IMR-90 (cell line): ENCODE measurements around the gene YJEFN3. TPM values are rescaled to one million over a fixed set of nuclear protein-coding genes. Genes with fewer than 3 reads are reported as not detected.

Experiments used
- ATAC-seq: fragments of 200-7000 bp; cut with Tn5 transposase; 2 replicates; pipeline ENCODE4 v1.9.1; 2020; ENCODE audit warnings: low read depth, mild to moderate bottlenecking, moderate library complexity
- BruUV-seq: library from RNA; stranded (reverse); fragments of 400-500 nt; replicated peaks from 2 replicates; lab custom pipeline; 2021; lab: Mats Ljungman, UMichigan
- CTCF ChIA-PET: fragments of 300-600 bp; formaldehyde crosslinking; extraction: SDS; loops from one replicate; lab custom pipeline; 2021; ENCODE audit warnings: antibody characterized with exemption; lab: Yijun Ruan, JAX
- POLR2A ChIA-PET: fragments of 300-600 bp; sonication (Branson Sonifier 250); formaldehyde crosslinking; loops from one replicate; lab custom pipeline; 2022; ENCODE audit warnings: antibody characterized with exemption; ENCODE audit not compliant: unreplicated experiment; lab: Charles Lee
- DNase-seq: peaks from one replicate; pipeline ENCODE4 v3.0.0; 2013
- H2AFZ ChIP-seq: replicated peaks from 2 replicates; pipeline ENCODE3; 2013; ENCODE audit warnings: low read length, mild to moderate bottlenecking; ENCODE audit not compliant: poor library complexity
- H2AK5ac ChIP-seq: 2 replicates; pipeline ENCODE4 v1.6.1; 2013; ENCODE audit warnings: low read depth, low read length, inconsistent platforms
- H2AK9ac ChIP-seq: replicated peaks from 2 replicates; pipeline ENCODE3; 2013; ENCODE audit warnings: mild to moderate bottlenecking, low read depth, low read length, moderate library complexity; ENCODE audit not compliant: poor library complexity
- H2BK120ac ChIP-seq: 2 replicates; pipeline ENCODE4 v1.6.1; 2013; ENCODE audit warnings: low read depth, low read length, inconsistent platforms
- H2BK15ac ChIP-seq: 3 replicates; pipeline ENCODE4 v1.6.1; 2013; ENCODE audit warnings: low read depth, low read length, inconsistent platforms
- H2BK20ac ChIP-seq: 2 replicates; pipeline ENCODE4 v1.6.1; 2013; ENCODE audit warnings: low read depth, mild to moderate bottlenecking, inconsistent platforms, low read length, moderate library complexity
- H2BK5ac ChIP-seq: 2 replicates; pipeline ENCODE4 v1.6.1; 2013; ENCODE audit warnings: mild to moderate bottlenecking, low read depth, low read length, inconsistent platforms; ENCODE audit not compliant: poor library complexity, severe bottlenecking
- H3K14ac ChIP-seq: replicated peaks from 2 replicates; pipeline ENCODE4 v1.6.1; 2013; ENCODE audit warnings: low read depth, low read length, inconsistent platforms
- H3K18ac ChIP-seq: 2 replicates; pipeline ENCODE4 v1.6.1; 2013; ENCODE audit warnings: low read depth, low read length, control low read depth
- H3K23ac ChIP-seq: 2 replicates; pipeline ENCODE4 v1.6.1; 2013; ENCODE audit warnings: low read depth, low read length, inconsistent platforms
- H3K27ac ChIP-seq: 2 replicates; pipeline ENCODE4 v1.5.1; 2013; ENCODE audit warnings: mild to moderate bottlenecking, control low read depth, low read length; ENCODE audit not compliant: insufficient read depth
- H3K27me3 ChIP-seq: 2 replicates; pipeline ENCODE4 v1.6.1; 2013; ENCODE audit warnings: low read length; ENCODE audit not compliant: control insufficient read depth, insufficient read depth
- H3K36me3 ChIP-seq: 2 replicates; pipeline ENCODE4 v1.6.1; 2013; ENCODE audit warnings: low read length, mixed read lengths; ENCODE audit not compliant: control insufficient read depth, insufficient read depth
- H3K4ac ChIP-seq: 2 replicates; pipeline ENCODE4 v1.6.1; 2013; ENCODE audit warnings: low read depth, low read length, inconsistent platforms
- H3K4me1 ChIP-seq: 2 replicates; pipeline ENCODE4 v1.6.1; 2013; ENCODE audit warnings: low read length, mixed read lengths; ENCODE audit not compliant: control insufficient read depth, insufficient read depth
- H3K4me2 ChIP-seq: 2 replicates; pipeline ENCODE4 v1.6.1; 2013; ENCODE audit warnings: low read depth, mild to moderate bottlenecking, control low read depth, low read length, moderate library complexity
- H3K4me3 ChIP-seq: 2 replicates; pipeline ENCODE4 v1.5.1; 2013; ENCODE audit warnings: low read depth, mild to moderate bottlenecking, control low read depth, low read length, moderate library complexity; ENCODE audit not compliant: insufficient read depth
- H3K56ac ChIP-seq: 2 replicates; pipeline ENCODE4 v1.6.1; 2013; ENCODE audit warnings: low read length, inconsistent platforms; ENCODE audit not compliant: insufficient read depth; ENCODE audit errors: extremely low read depth
- H3K79me1 ChIP-seq, 2 experiments: 2 replicates each; pipeline ENCODE4 v1.6.1; 2013; ENCODE audit warnings: low read length in 2 of 2, inconsistent platforms in 1 of 2, low read depth in 1 of 2
- H3K9ac ChIP-seq: 2 replicates; pipeline ENCODE4 v1.6.1; 2013; ENCODE audit warnings: low read depth, low read length, control low read depth
- H3K9me1 ChIP-seq: 2 replicates; pipeline ENCODE4 v1.6.1; 2013; ENCODE audit warnings: low read length, inconsistent platforms; ENCODE audit not compliant: insufficient read depth
- H3K9me3 ChIP-seq: 2 replicates; pipeline ENCODE4 v1.6.1; 2013; ENCODE audit warnings: low read length; ENCODE audit not compliant: control insufficient read depth, insufficient read depth
- H4K20me1 ChIP-seq: 2 replicates; pipeline ENCODE4 v1.6.1; 2013; ENCODE audit warnings: low read length, inconsistent platforms; ENCODE audit not compliant: insufficient read depth
- H4K5ac ChIP-seq: 2 replicates; pipeline ENCODE4 v1.6.1; 2013; ENCODE audit warnings: mild to moderate bottlenecking, low read depth, low read length, control low read depth
- H4K8ac ChIP-seq, 2 experiments: 2 replicates each; pipeline ENCODE4 v1.6.1; 2013; ENCODE audit warnings: low read depth in 2 of 2, low read length in 2 of 2, control low read depth in 1 of 2, inconsistent platforms in 1 of 2
- H4K91ac ChIP-seq: 2 replicates; pipeline ENCODE4 v1.6.1; 2013; ENCODE audit warnings: low read depth, low read length, inconsistent platforms; ENCODE audit not compliant: insufficient read depth
- BHLHE40 ChIP-seq: fragments of 150-350 bp; IDR thresholded peaks from 2 replicates; pipeline ENCODE4 v1.6.1; 2016; ENCODE audit warnings: mild to moderate bottlenecking, low read depth, low read length
- CHD1 ChIP-seq: IDR thresholded peaks from 2 replicates; pipeline ENCODE4 v1.6.1; 2012; ENCODE audit warnings: low read depth, low read length, improper control_type of control experiment
- FOS ChIP-seq: fragments of 150-350 bp; IDR thresholded peaks from 2 replicates; pipeline ENCODE4 v1.6.1; 2016; ENCODE audit warnings: low read depth, low read length
- MAFK ChIP-seq: IDR thresholded peaks from 2 replicates; pipeline ENCODE4 v1.6.1; 2012; ENCODE audit warnings: low read depth, low read length, improper control_type of control experiment
- MAZ ChIP-seq: IDR thresholded peaks from 2 replicates; pipeline ENCODE4 v1.6.1; 2012; ENCODE audit warnings: low read depth, mild to moderate bottlenecking, low read length, improper control_type of control experiment, moderate library complexity, borderline replicate concordance
- NFE2L2 ChIP-seq: fragments of 150-350 bp; IDR thresholded peaks from 2 replicates; pipeline ENCODE4 v1.6.1; 2016; ENCODE audit warnings: low read depth, mild to moderate bottlenecking, low read length
- POLR2A ChIP-seq: IDR thresholded peaks from 2 replicates; pipeline ENCODE4 v1.6.1; 2012; ENCODE audit warnings: mild to moderate bottlenecking, low read depth, low read length
- RAD21 ChIP-seq: IDR thresholded peaks from 2 replicates; pipeline ENCODE4 v1.6.1; 2012; ENCODE audit warnings: low read length, improper control_type of control experiment
- RCOR1 ChIP-seq: IDR thresholded peaks from 2 replicates; pipeline ENCODE4 v1.6.1; 2012; ENCODE audit warnings: mild to moderate bottlenecking, low read length, improper control_type of control experiment; ENCODE audit not compliant: insufficient replicate concordance
- RFX5 ChIP-seq: IDR thresholded peaks from 2 replicates; pipeline ENCODE4 v1.8.0; 2012; ENCODE audit warnings: low read depth, mild to moderate bottlenecking, low read length, moderate library complexity
- WGBS, 2 experiments: methylation state at CpG; one replicate each; pipeline versions ENCODE4 v1.1.5 to v1.1.7; 2013; ENCODE audit warnings: missing lambda C conversion rate in 2 of 2; ENCODE audit not compliant: insufficient read length in 1 of 2; ENCODE audit errors: extremely low coverage in 2 of 2; 5-methylcytosine and 5-hydroxymethylcytosine counted together
- dilution Hi-C: fragments of 300-500 bp; cut with HindIII; formaldehyde crosslinking; loops from one replicate; pipeline ENCODE4 v1.14.3; 2018; ENCODE audit warnings: low sequenced_read_pairs; ENCODE audit not compliant: unreplicated experiment
- in situ Hi-C: fragments of 300-500 bp; cut with MboI; formaldehyde crosslinking; loops from 3 replicates; pipeline ENCODE4 v1.14.3; 2019; ENCODE audit warnings: low sequenced_read_pairs, inconsistent platforms, mixed read lengths
- intact Hi-C: fragments of 100-400 bp; cut with micrococcal nuclease; formaldehyde crosslinking; loops from 2 replicates; pipeline ENCODE4 v1.10.0; 2022
- polyA plus RNA-seq, 3 experiments: library from polyadenylated mRNA; depleted of rRNA; stranded (reverse); fragments of >200 nt; gene quantifications; 2 replicates each; pipeline ENCODE4 v1.2.3, GENCODE V29; 2012; ENCODE audit warnings: low replicate concordance in 1 of 3
- total RNA-seq: library from RNA; depleted of rRNA; stranded (reverse); fragments of >200 nt; gene quantifications from 2 replicates; pipeline ENCODE4 v1.2.3, GENCODE V29; 2012
- TF ChIP-seq, protein P1 (sequence below): fragments of 150-350 bp; IDR thresholded peaks from 2 replicates; pipeline ENCODE4 v1.6.1; 2016; ENCODE audit warnings: low read depth, mild to moderate bottlenecking, low read length, moderate library complexity, borderline replicate concordance
- TF ChIP-seq, protein P2 (sequence below): conservative IDR thresholded peaks from 2 replicates; pipeline ENCODE4 v1.5.1; 2012; ENCODE audit warnings: mild to moderate bottlenecking, low read depth, low read length, improper control_type of control experiment
- TF ChIP-seq, protein P3 (sequence below): fragments of 150-350 bp; IDR thresholded peaks from 2 replicates; pipeline ENCODE4 v1.6.1; 2017; ENCODE audit warnings: mild to moderate bottlenecking, antibody characterized with exemption, low read length, low read depth

YJEFN3 gene
- total and polyA plus RNA-seq, 2 of the 4 experiments (the other 2 are of a cell fraction) = 0.72 to 4.0 TPM

DNA sequence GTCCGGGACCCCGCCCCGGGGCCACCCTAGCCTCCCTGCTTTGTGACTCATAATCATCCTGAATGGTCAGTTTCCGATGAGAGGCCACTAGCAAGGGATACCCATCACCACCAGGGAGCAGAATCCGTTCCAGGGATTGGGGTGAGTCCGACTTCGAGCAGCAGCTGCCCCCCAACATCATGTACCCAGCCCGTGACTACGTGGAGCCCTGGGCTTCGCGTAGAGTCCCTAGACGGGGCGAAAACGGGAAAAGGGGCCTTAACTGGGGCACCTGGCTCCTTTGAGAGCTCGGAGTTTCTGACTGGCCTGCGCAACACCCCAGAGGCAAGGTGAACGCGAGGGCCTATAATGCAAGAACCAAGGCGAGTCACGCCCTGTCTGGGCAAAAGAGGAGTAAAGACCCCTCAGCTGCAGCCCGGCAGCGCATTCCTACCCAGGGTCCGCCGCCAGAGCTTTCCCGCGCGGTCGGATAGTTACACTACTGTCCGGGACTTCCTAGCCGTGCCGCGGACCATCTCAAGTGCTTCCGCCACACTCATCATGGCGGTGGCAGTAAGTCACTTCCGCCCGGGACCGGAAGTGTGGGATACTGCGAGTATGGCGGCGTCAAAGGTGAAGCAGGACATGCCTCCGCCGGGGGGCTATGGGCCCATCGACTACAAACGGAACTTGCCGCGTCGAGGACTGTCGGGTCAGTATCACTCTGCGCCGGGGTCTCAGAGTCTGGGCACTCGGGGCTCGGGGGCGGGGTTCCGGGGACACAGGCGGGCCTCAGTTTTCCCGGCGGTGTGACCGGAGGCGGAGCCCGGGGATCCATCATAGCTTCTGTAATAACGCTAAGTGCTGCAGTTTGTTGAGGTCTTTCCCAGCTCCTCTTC, 12.8 kb upstream of the YJEFN3 start, which contains the start of gene NDUFA13:
TSS of gene NDUFA13 (plus strand) at position 584 of the 878 bp plus-strand sequence. CDS start at position 598, 14 bp downstream.
- Histone ChIP-seq H3K23ac (peak within 1 kb of the TSS; percentile 87), H3K14ac (peak within 1 kb of the TSS; percentile 92), H4K91ac (peak within 1 kb of the TSS; percentile 82), H3K56ac (peak within 1 kb of the TSS; percentile 79), H2AK5ac (peak within 1 kb of the TSS; percentile 89), H3K4me3 (peak within 1 kb of the TSS; percentile 60), H3K4me1 (peaks cover 5% of the 10 kb centered on the region; the same call in 1 of the 2 replicates), H3K27me3 (no peaks in the 10 kb centered on the region), H2AK9ac (peak within 1 kb of the TSS; percentile 98), H4K20me1 (peaks cover 4% of the 10 kb centered on the region; the same call in 1 of the 2 replicates), H3K4me2 (peak within 1 kb of the TSS; percentile 81), H2BK20ac (no peak within 1 kb of the TSS), H2BK5ac (peak within 1 kb of the TSS; percentile 68), H3K79me1 (peaks cover 22 to 57% of the 10 kb centered on the region in 2 experiments), H3K18ac (peak within 1 kb of the TSS; percentile 63), H3K9me3 (0 out of 2 replicates have a peak, but pooled peaks cover 3% of the 10 kb centered on the region), H4K8ac (peak within 1 kb of the TSS; percentile 98), H3K9me1 (peaks cover under 1% of the 10 kb centered on the region; the same call in 1 of the 2 replicates), H3K27ac (peak within 1 kb of the TSS; percentile 81), H3K36me3 (peaks cover 9% of the 10 kb centered on the region), H3K9ac (peak within 1 kb of the TSS; percentile 84), H2BK15ac (no peak within 1 kb of the TSS; the same call in 1 of the 3 replicates), H2AFZ (peak within 1 kb of the TSS; percentile 99), H3K4ac (peak within 1 kb of the TSS; percentile 94), H2BK120ac (peak within 1 kb of the TSS; percentile 71; the same call in 1 of the 2 replicates), H4K5ac (peak within 1 kb of the TSS; percentile 88)
- dilution Hi-C loops = no loop called here
- 6% methylated on average over 41 of the region's 61 CpGs; no CpG with 5 or more reads in 1 of the 2 experiments for WGBS, 2 experiments
- in situ Hi-C loops = no loop called here
- POLR2A ChIA-PET = no interaction called here
- intact Hi-C loops = no loop called here
- BruUV-seq = no TSS peak
- DNase-seq (peak; percentile 90), ATAC-seq (peak; percentile 92)
- CTCF ChIA-PET = interaction anchor here (0.8 kb wide), 1 partner anchor 38 kb away, joined by 3 read pairs; no protein-coding TSS in a partner anchor
- TF ChIP-seq MAZ (0 out of 2 replicates have a peak, but pooled peaks have one; percentile 15), FOS (no peak), BHLHE40 (no peak; the same call in 1 of the 2 replicates), CHD1 (no peak), NFE2L2 (no peak), RFX5 (no peak), RCOR1 (no peak), POLR2A (peak; percentile 72), MAFK (no peak), RAD21 (no peak)
- TF ChIP-seq, protein P1, sequence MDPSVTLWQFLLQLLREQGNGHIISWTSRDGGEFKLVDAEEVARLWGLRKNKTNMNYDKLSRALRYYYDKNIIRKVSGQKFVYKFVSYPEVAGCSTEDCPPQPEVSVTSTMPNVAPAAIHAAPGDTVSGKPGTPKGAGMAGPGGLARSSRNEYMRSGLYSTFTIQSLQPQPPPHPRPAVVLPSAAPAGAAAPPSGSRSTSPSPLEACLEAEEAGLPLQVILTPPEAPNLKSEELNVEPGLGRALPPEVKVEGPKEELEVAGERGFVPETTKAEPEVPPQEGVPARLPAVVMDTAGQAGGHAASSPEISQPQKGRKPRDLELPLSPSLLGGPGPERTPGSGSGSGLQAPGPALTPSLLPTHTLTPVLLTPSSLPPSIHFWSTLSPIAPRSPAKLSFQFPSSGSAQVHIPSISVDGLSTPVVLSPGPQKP = 0 out of 2 replicates have a peak, but pooled peaks have one; percentile 62
- TF ChIP-seq, protein P2, sequence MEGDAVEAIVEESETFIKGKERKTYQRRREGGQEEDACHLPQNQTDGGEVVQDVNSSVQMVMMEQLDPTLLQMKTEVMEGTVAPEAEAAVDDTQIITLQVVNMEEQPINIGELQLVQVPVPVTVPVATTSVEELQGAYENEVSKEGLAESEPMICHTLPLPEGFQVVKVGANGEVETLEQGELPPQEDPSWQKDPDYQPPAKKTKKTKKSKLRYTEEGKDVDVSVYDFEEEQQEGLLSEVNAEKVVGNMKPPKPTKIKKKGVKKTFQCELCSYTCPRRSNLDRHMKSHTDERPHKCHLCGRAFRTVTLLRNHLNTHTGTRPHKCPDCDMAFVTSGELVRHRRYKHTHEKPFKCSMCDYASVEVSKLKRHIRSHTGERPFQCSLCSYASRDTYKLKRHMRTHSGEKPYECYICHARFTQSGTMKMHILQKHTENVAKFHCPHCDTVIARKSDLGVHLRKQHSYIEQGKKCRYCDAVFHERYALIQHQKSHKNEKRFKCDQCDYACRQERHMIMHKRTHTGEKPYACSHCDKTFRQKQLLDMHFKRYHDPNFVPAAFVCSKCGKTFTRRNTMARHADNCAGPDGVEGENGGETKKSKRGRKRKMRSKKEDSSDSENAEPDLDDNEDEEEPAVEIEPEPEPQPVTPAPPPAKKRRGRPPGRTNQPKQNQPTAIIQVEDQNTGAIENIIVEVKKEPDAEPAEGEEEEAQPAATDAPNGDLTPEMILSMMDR = 0 out of 2 replicates have a peak, but pooled peaks have one; percentile 2
- TF ChIP-seq, protein P3, sequence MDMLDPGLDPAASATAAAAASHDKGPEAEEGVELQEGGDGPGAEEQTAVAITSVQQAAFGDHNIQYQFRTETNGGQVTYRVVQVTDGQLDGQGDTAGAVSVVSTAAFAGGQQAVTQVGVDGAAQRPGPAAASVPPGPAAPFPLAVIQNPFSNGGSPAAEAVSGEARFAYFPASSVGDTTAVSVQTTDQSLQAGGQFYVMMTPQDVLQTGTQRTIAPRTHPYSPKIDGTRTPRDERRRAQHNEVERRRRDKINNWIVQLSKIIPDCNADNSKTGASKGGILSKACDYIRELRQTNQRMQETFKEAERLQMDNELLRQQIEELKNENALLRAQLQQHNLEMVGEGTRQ = 0 out of 2 replicates have a peak, but pooled peaks have one; percentile 26
